CD4-positive, alpha-beta T cell (primary cell): ENCODE results near the gene MAN1C1. TPM values are rescaled to one million over a fixed set of nuclear protein-coding genes. Genes with fewer than 3 reads are reported as not detected.

Experiments
- ATAC-seq: fragments of 200-7000 bp; cut with Tn5 transposase; one replicate; pipeline ENCODE4 v1.10.0; 2022; ENCODE audit warnings: mild to moderate bottlenecking; ENCODE audit not compliant: poor library complexity
- CTCF ChIA-PET: fragments of 350-600 bp; sonication (Branson Sonifier 250); formaldehyde crosslinking; loops from one replicate; lab custom pipeline; 2021; ENCODE audit warnings: antibody characterized with exemption, inconsistent platforms; lab: Charles Lee
- POLR2A ChIA-PET: fragments of 350-600 bp; sonication (Branson Sonifier 250); formaldehyde crosslinking; loops from one replicate; lab custom pipeline; 2021; ENCODE audit warnings: antibody characterized with exemption, inconsistent platforms; lab: Charles Lee
- DNase-seq, 14 experiments: peaks; one replicate each; pipeline ENCODE4 v3.0.0-alpha.2; 2013 to 2020; ENCODE audit warnings: mixed read lengths in 2 of 14
- H3K27ac ChIP-seq, 2 donors: one replicate each; pipeline versions ENCODE4 v1.5.1 to v1.7.0; 2013; ENCODE audit warnings: low read length in 2 of 2, low read depth in 1 of 2, mild to moderate bottlenecking in 1 of 2
- H3K27me3 ChIP-seq, 2 experiments: 1 replicate in 1 of 2; 2 replicates in 1 of 2; pipeline versions ENCODE4 v1.6.1 to v1.7.0; 2013; ENCODE audit warnings: low read length in 2 of 2, control low read depth in 1 of 2, mild to moderate bottlenecking in 1 of 2, moderate library complexity in 1 of 2; ENCODE audit not compliant: insufficient read depth in 2 of 2, control insufficient read depth in 1 of 2
- H3K36me3 ChIP-seq: one replicate; pipeline ENCODE4 v1.6.1; 2013; ENCODE audit warnings: low read length, control low read depth; ENCODE audit not compliant: insufficient read depth
- H3K4me1 ChIP-seq: one replicate; pipeline ENCODE4 v1.6.1; 2013; ENCODE audit warnings: low read length, control low read depth; ENCODE audit not compliant: insufficient read depth
- H3K4me3 ChIP-seq: one replicate; pipeline ENCODE4 v1.5.1; 2013; ENCODE audit warnings: mild to moderate bottlenecking, low read length, moderate library complexity
- H3K9me3 ChIP-seq, 2 experiments: 1 replicate in 1 of 2; 2 replicates in 1 of 2; pipeline versions ENCODE4 v1.6.1 to v1.7.0; 2013; ENCODE audit warnings: low read length in 2 of 2, mild to moderate bottlenecking in 2 of 2, control low read depth in 1 of 2, moderate library complexity in 1 of 2; ENCODE audit not compliant: control insufficient read depth in 1 of 2, insufficient read depth in 1 of 2
- H3K27ac Mint-ChIP-seq: one replicate; pipeline ENCODE4 v1.8.0; 2020; ENCODE audit warnings: mixed read lengths
- H3K27me3 Mint-ChIP-seq: one replicate; pipeline ENCODE4 v1.8.0; 2021; ENCODE audit warnings: mixed read lengths
- H3K36me3 Mint-ChIP-seq: one replicate; pipeline ENCODE4 v1.8.0; 2021; ENCODE audit warnings: low read depth, mixed read lengths
- H3K4me1 Mint-ChIP-seq: one replicate; pipeline ENCODE4 v1.8.0; 2021; ENCODE audit warnings: low read depth, mixed read lengths
- H3K4me3 Mint-ChIP-seq: one replicate; pipeline ENCODE4 v1.8.0; 2020; ENCODE audit warnings: mild to moderate bottlenecking, mixed read lengths
- H3K9me3 Mint-ChIP-seq: one replicate; pipeline ENCODE4 v1.8.0; 2020; ENCODE audit warnings: mixed read lengths
- CTCF ChIP-seq: fragments of 200-600 bp; IDR thresholded peaks from one replicate; pipeline ENCODE4 v1.8.0; 2022; ENCODE audit warnings: antibody characterized with exemption, mild to moderate bottlenecking
- intact Hi-C, 2 experiments: fragments of 100-400 bp; cut with DNase I in 1 of 2; cut with micrococcal nuclease in 1 of 2; formaldehyde crosslinking; loops; one replicate each; pipeline versions ENCODE4 v1.15.1 to v1.9.0; 2023 to 2025; cut with DNase I, micrococcal nuclease
- total RNA-seq, 174 experiments: library from RNA in 2 of 174; stranded (reverse) in 2 of 174; gene quantifications; one replicate each; pipeline ENCODE4 v1.2.3 and lab custom pipeline; 2021 to 2026

Gene MAN1C1
- total RNA-seq, 2 experiments from 2014 or later: 44.4 to 46.9 TPM

GRCh38 chr1:25673456-25673855 is 56.9 kb downstream of the MAN1C1 start:
- intact Hi-C loops: loop anchor here in 1 of 2 experiments (5.0 kb wide), 1 partner anchor 51 kb away; no protein-coding TSS in a partner anchor
- Histone ChIP-seq H3K4me3 (no peak overlapping the region), H3K27me3 (no peaks in the 10 kb centered on the region), H3K27ac (peak overlapping the region in 1 of 2 donors; percentile 63), H3K4me1 (peaks cover 80% of the 10 kb centered on the region), H3K9me3 (no peaks in the 10 kb centered on the region), H3K36me3 (peaks cover 11% of the 10 kb centered on the region)
- TF ChIP-seq CTCF: no peak
- H3K9me3 Mint-ChIP-seq: no peaks in the 10 kb centered on the region
- H3K4me3 Mint-ChIP-seq: peak overlapping the region; percentile 14
- DNase-seq (peak in 1 of 14 experiments; percentile 23), ATAC-seq (peak; percentile 25)
- POLR2A ChIA-PET: no interaction called here
- H3K4me1 Mint-ChIP-seq: peaks cover 95% of the 10 kb centered on the region
- CTCF ChIA-PET: interaction anchor here (1.2 kb wide), 1 partner anchor 54 kb away, joined by 4 read pairs; no protein-coding TSS in a partner anchor
- peak overlapping the region; percentile 96 for H3K27ac Mint-ChIP-seq
- no peaks in the 10 kb centered on the region for H3K27me3 Mint-ChIP-seq
- peaks cover 31% of the 10 kb centered on the region for H3K36me3 Mint-ChIP-seq

GRCh38 chr1:25673962-25674806 is 57.6 kb downstream of the MAN1C1 start:
- H3K27ac ChIP-seq: peak overlapping the region; percentile 8 to 63
- DNase-seq (no peak), ATAC-seq (no peak)
- no peaks in the 10 kb centered on the region for H3K9me3 ChIP-seq
- H3K4me3 ChIP-seq: no peak overlapping the region
- H3K4me1 Mint-ChIP-seq: peaks cover 95% of the 10 kb centered on the region
- peaks cover 32% of the 10 kb centered on the region for H3K36me3 Mint-ChIP-seq
- H3K4me3 Mint-ChIP-seq: peak overlapping the region; percentile 9
- peaks cover 79% of the 10 kb centered on the region for H3K4me1 ChIP-seq
- H3K9me3 Mint-ChIP-seq: no peaks in the 10 kb centered on the region
- intact Hi-C loops: loop anchor here in 1 of 2 experiments (5.0 kb wide), 1 partner anchor 52 kb away; no protein-coding TSS in a partner anchor
- no peak for TF ChIP-seq CTCF
- POLR2A ChIA-PET: interaction anchor here (0.8 to 5.0 kb wide), 3 partner anchors 32 to 101 kb away, joined by 4 to 64 read pairs (median 54); no protein-coding TSS in a partner anchor
- H3K27me3 Mint-ChIP-seq: no peaks in the 10 kb centered on the region
- H3K27ac Mint-ChIP-seq: peak overlapping the region; percentile 96
- CTCF ChIA-PET: interaction anchor here (1.2 kb wide), 1 partner anchor 55 kb away, joined by 4 read pairs; no protein-coding TSS in a partner anchor
- peaks cover 11% of the 10 kb centered on the region for H3K36me3 ChIP-seq
- no peaks in the 10 kb centered on the region for H3K27me3 ChIP-seq

- CTCF ChIA-PET: no interaction called here
- peaks cover 97% of the 10 kb centered on the region for H3K4me1 Mint-ChIP-seq
- POLR2A ChIA-PET: interaction anchor here (0.8 to 5.0 kb wide), 4 partner anchors 29 to 100 kb away, joined by 3 to 64 read pairs (median 29); no protein-coding TSS in a partner anchor
- H3K4me3 Mint-ChIP-seq: peak overlapping the region; percentile 9
- H3K27me3 Mint-ChIP-seq: no peaks in the 10 kb centered on the region
- Histone ChIP-seq H3K27ac (peak overlapping the region in 1 of 2 donors; percentile 63), H3K4me3 (no peak overlapping the region), H3K4me1 (peaks cover 75% of the 10 kb centered on the region), H3K9me3 (no peaks in the 10 kb centered on the region), H3K27me3 (no peaks in the 10 kb centered on the region), H3K36me3 (peaks cover 11% of the 10 kb centered on the region)
- no peaks in the 10 kb centered on the region for H3K9me3 Mint-ChIP-seq
- H3K27ac Mint-ChIP-seq: peak overlapping the region; percentile 96
- TF ChIP-seq CTCF: no peak
- DNase-seq (no peak), ATAC-seq (no peak)
- intact Hi-C loops: loop anchor here (1.0 to 5.0 kb wide), 3 partner anchors 32 to 112 kb away; no protein-coding TSS in a partner anchor
- peaks cover 31% of the 10 kb centered on the region for H3K36me3 Mint-ChIP-seq
These were observed 58.2 kb downstream of the MAN1C1 start for GRCh38 chr1:25674807-25675084.
